ENCODE data around the gene ERF. TPM values are rescaled to one million over a fixed set of nuclear protein-coding genes. Genes with fewer than 3 reads are reported as not detected.
A peak's percentile ranks its signal among the peaks of the same experiment; 100 is the strongest.
"Not testable (repeated sequence)": the region's sequence is repeated elsewhere in the genome, so short reads cannot be mapped to it uniquely, and the experiment has no call there.

The ERF gene
- total RNA-seq, 1 experiment from 2014 or later: 100 TPM

- BruUV-seq (replicated peaks): TSS peak; percentile 89
- H3K27ac Mint-ChIP-seq (ENCODE audit: unreplicated experiment): no peak overlapping the region
These were observed 12.8 kb upstream of the ERF start for GRCh38 chr19:42267644-42268141.

GRCh38 chr19:42266928-42267603 is 12.1 kb upstream of the ERF start:
- CTCF ChIA-PET; H3K4me3 Mint-ChIP-seq (ENCODE audit: low read depth, unreplicated experiment); H3K27ac Mint-ChIP-seq (ENCODE audit: unreplicated experiment); intact Hi-C loops (cut with micrococcal nuclease; ENCODE audit: unreplicated experiment); H3K36me3 Mint-ChIP-seq (ENCODE audit: insufficient read depth, unreplicated experiment); BruUV-seq (replicated peaks); DNase-seq; H3K9me3 Mint-ChIP-seq (ENCODE audit: low read depth, unreplicated experiment): not testable (repeated sequence)
- Mint-ChIP-seq H3K27me3 (ENCODE audit: unreplicated experiment) (peaks cover 12% of the 10 kb centered on the region), H3K4me1 (ENCODE audit: low read depth, unreplicated experiment) (peaks cover 15% of the 10 kb centered on the region)

More at GRCh38 chr19:42267644-42268141, 12.8 kb upstream of the ERF start:
- H3K4me1 Mint-ChIP-seq (ENCODE audit: low read depth, unreplicated experiment): peaks cover 11% of the 10 kb centered on the region
- intact Hi-C loops (cut with micrococcal nuclease; ENCODE audit: unreplicated experiment): no loop called here
- no peak for TF ChIP-seq CTCF (IDR thresholded peaks at IDR 0.05; ENCODE audit: unreplicated experiment)
- DNase-seq: no peak
- H3K36me3 Mint-ChIP-seq (ENCODE audit: insufficient read depth, unreplicated experiment): peaks cover 8% of the 10 kb centered on the region
- H3K27me3 Mint-ChIP-seq (ENCODE audit: unreplicated experiment): peaks cover 6% of the 10 kb centered on the region
- H3K9me3 Mint-ChIP-seq (ENCODE audit: low read depth, unreplicated experiment): no peaks in the 10 kb centered on the region
- H3K4me3 Mint-ChIP-seq (ENCODE audit: low read depth, unreplicated experiment): no peak overlapping the region
- CTCF ChIA-PET: no interaction called here

- H3K36me3 Mint-ChIP-seq (ENCODE audit: insufficient read depth, unreplicated experiment); H3K9me3 Mint-ChIP-seq (ENCODE audit: low read depth, unreplicated experiment); BruUV-seq (replicated peaks); CTCF ChIA-PET; intact Hi-C loops (cut with micrococcal nuclease; ENCODE audit: unreplicated experiment); H3K4me3 Mint-ChIP-seq (ENCODE audit: low read depth, unreplicated experiment); DNase-seq; H3K27ac Mint-ChIP-seq (ENCODE audit: unreplicated experiment): not testable (repeated sequence)
- H3K4me1 Mint-ChIP-seq (ENCODE audit: low read depth, unreplicated experiment): peaks cover 15% of the 10 kb centered on the region
- peaks cover 19% of the 10 kb centered on the region for H3K27me3 Mint-ChIP-seq (ENCODE audit: unreplicated experiment)
These were observed 11.2 kb upstream of the ERF start for GRCh38 chr19:42266105-42266504.

- Mint-ChIP-seq H3K4me3 (ENCODE audit: low read depth, unreplicated experiment) (no peak overlapping the region), H3K4me1 (ENCODE audit: low read depth, unreplicated experiment) (peaks cover 17% of the 10 kb centered on the region), H3K9me3 (ENCODE audit: low read depth, unreplicated experiment) (no peaks in the 10 kb centered on the region), H3K36me3 (ENCODE audit: insufficient read depth, unreplicated experiment) (no peaks in the 10 kb centered on the region), H3K27ac (ENCODE audit: unreplicated experiment) (no peak overlapping the region), H3K27me3 (ENCODE audit: unreplicated experiment) (peaks cover 19% of the 10 kb centered on the region)
- intact Hi-C loops (cut with micrococcal nuclease; ENCODE audit: unreplicated experiment): no loop called here
- DNase-seq: no peak
- no peak for TF ChIP-seq CTCF (IDR thresholded peaks at IDR 0.05; ENCODE audit: unreplicated experiment)
- BruUV-seq (replicated peaks): no TSS peak
- CTCF ChIA-PET: no interaction called here
These were observed 6.8 kb upstream of the ERF start for GRCh38 chr19:42261763-42262162.

GRCh38 chr19:42257842-42258241 is 2.9 kb upstream of the ERF start:
- H3K4me1 Mint-ChIP-seq (ENCODE audit: low read depth, unreplicated experiment): peaks cover 23% of the 10 kb centered on the region
- intact Hi-C loops (cut with micrococcal nuclease; ENCODE audit: unreplicated experiment); H3K9me3 Mint-ChIP-seq (ENCODE audit: low read depth, unreplicated experiment); BruUV-seq (replicated peaks); H3K4me3 Mint-ChIP-seq (ENCODE audit: low read depth, unreplicated experiment); DNase-seq; H3K27ac Mint-ChIP-seq (ENCODE audit: unreplicated experiment): not testable (repeated sequence)
- peaks cover 14% of the 10 kb centered on the region for H3K27me3 Mint-ChIP-seq (ENCODE audit: unreplicated experiment)
- CTCF ChIA-PET: interaction anchor here (1.3 kb wide), 1 partner anchor 25 kb away, joined by 11 read pairs; no protein-coding TSS in a partner anchor
- peaks cover 34% of the 10 kb centered on the region for H3K36me3 Mint-ChIP-seq (ENCODE audit: insufficient read depth, unreplicated experiment)
